HL-60 (cell line): ENCODE results near the gene CALU.

Experiments
- DNase-seq, 2 experiments: peaks; one replicate each; pipeline ENCODE4 v3.0.0-alpha.2; 2010 to 2020; ENCODE audit warnings: low read depth in 1 of 2, low spot score in 1 of 2
- H3K27ac ChIP-seq: fragments of 250-450 bp; sonication (Bioruptor Pico); replicated peaks from 2 replicates; pipeline ENCODE4 v1.5.1; 2020; ENCODE audit warnings: mild to moderate bottlenecking, moderate library complexity
- H3K27me3 ChIP-seq: fragments of 250-450 bp; sonication (Bioruptor Pico); 2 replicates; pipeline ENCODE4 v1.5.1; 2021; ENCODE audit warnings: mild to moderate bottlenecking, moderate library complexity; ENCODE audit not compliant: insufficient read depth, poor library complexity, severe bottlenecking
- H3K4me3 ChIP-seq: replicated peaks from 2 replicates; pipeline ENCODE4 v1.5.1; 2011; ENCODE audit warnings: mild to moderate bottlenecking, control low read depth, low read length; ENCODE audit not compliant: insufficient read depth
- GABPA ChIP-seq: IDR thresholded peaks from 2 replicates; pipeline ENCODE4 v1.6.1; 2012; ENCODE audit warnings: low read depth
- POLR2AphosphoS5 ChIP-seq: IDR thresholded peaks from 2 replicates; pipeline ENCODE4 v1.6.1; 2012; ENCODE audit warnings: low read depth
- SPI1 ChIP-seq: IDR thresholded peaks from 2 replicates; pipeline ENCODE4 v1.6.1; 2012; ENCODE audit warnings: low read depth, mild to moderate bottlenecking, borderline replicate concordance
- TF ChIP-seq, protein P1 (sequence below): IDR thresholded peaks from one replicate; pipeline ENCODE4 v1.5.1; 2011; ENCODE audit warnings: low read length, control low read depth, inconsistent platforms; ENCODE audit not compliant: insufficient read depth
- TF ChIP-seq, protein P2 (sequence below): IDR thresholded peaks from 2 replicates; pipeline ENCODE4 v1.6.1; 2012; ENCODE audit warnings: low read depth; ENCODE audit not compliant: insufficient replicate concordance

CALU gene

DNA sequence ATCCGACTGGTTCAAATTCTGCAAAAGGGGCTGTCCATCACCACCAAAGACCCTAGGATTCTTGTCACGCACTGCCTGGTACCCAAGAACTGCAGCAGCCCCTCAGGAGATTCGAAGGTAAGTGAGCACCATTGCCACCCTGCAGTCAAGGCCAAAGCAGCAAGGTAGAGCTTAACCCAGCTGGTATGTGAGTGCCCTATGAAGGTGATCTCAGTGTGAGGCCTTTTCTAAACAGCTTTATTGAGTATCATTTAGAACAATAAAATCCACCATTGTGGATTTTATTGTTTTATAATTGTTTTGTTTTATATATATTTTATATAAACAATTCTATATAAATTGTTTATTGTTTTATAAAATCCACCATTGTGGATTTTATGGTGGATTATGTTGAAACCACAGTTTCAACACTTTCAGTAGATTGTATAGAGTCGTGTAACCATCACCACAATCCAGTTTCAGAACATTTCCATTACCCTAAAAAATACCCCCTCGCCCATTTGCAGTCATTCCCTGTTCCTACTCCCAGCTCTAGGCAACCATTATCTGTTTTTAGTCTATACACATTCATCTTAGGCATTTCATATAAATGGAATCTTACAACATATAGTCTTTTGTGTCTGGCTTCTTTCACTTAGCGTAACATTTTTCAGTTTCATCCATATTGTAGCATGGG, 20.1 kb upstream of the CALU start:
- no peak for DNase-seq
- no peak overlapping the region for H3K27ac ChIP-seq
- H3K27me3 ChIP-seq = no peaks in the 10 kb centered on the region
- TF ChIP-seq POLR2AphosphoS5 = no peak
- no peak for TF ChIP-seq SPI1
- no peak for TF ChIP-seq GABPA
- TF ChIP-seq, protein P1, sequence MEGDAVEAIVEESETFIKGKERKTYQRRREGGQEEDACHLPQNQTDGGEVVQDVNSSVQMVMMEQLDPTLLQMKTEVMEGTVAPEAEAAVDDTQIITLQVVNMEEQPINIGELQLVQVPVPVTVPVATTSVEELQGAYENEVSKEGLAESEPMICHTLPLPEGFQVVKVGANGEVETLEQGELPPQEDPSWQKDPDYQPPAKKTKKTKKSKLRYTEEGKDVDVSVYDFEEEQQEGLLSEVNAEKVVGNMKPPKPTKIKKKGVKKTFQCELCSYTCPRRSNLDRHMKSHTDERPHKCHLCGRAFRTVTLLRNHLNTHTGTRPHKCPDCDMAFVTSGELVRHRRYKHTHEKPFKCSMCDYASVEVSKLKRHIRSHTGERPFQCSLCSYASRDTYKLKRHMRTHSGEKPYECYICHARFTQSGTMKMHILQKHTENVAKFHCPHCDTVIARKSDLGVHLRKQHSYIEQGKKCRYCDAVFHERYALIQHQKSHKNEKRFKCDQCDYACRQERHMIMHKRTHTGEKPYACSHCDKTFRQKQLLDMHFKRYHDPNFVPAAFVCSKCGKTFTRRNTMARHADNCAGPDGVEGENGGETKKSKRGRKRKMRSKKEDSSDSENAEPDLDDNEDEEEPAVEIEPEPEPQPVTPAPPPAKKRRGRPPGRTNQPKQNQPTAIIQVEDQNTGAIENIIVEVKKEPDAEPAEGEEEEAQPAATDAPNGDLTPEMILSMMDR = no peak
- TF ChIP-seq, protein P2, sequence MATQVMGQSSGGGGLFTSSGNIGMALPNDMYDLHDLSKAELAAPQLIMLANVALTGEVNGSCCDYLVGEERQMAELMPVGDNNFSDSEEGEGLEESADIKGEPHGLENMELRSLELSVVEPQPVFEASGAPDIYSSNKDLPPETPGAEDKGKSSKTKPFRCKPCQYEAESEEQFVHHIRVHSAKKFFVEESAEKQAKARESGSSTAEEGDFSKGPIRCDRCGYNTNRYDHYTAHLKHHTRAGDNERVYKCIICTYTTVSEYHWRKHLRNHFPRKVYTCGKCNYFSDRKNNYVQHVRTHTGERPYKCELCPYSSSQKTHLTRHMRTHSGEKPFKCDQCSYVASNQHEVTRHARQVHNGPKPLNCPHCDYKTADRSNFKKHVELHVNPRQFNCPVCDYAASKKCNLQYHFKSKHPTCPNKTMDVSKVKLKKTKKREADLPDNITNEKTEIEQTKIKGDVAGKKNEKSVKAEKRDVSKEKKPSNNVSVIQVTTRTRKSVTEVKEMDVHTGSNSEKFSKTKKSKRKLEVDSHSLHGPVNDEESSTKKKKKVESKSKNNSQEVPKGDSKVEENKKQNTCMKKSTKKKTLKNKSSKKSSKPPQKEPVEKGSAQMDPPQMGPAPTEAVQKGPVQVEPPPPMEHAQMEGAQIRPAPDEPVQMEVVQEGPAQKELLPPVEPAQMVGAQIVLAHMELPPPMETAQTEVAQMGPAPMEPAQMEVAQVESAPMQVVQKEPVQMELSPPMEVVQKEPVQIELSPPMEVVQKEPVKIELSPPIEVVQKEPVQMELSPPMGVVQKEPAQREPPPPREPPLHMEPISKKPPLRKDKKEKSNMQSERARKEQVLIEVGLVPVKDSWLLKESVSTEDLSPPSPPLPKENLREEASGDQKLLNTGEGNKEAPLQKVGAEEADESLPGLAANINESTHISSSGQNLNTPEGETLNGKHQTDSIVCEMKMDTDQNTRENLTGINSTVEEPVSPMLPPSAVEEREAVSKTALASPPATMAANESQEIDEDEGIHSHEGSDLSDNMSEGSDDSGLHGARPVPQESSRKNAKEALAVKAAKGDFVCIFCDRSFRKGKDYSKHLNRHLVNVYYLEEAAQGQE = no peak
- no peak overlapping the region for H3K4me3 ChIP-seq

DNA sequence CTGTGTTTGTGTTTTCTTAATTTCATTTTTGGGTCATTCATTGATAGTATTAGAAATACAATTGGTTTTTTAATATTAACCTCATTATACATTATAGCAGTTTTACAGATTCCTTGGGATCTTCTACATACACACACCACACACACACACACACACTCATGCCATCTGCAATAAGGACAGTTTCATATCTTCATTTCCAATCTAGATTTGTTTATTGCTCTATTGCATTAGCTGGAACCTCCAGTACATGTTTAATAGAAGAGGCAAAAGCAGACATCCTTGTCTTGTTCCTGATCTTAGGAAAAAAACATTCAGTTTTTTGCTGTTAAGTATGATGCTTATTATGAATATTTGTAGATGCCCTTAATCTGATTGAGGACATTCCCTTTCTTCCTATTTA, 17.8 kb upstream of the CALU start:
- Histone ChIP-seq H3K27ac (no peak overlapping the region), H3K4me3 (no peak overlapping the region), H3K27me3 (no peaks in the 10 kb centered on the region)
- DNase-seq = no peak
- TF ChIP-seq SPI1 (no peak), GABPA (no peak), POLR2AphosphoS5 (no peak)
- TF ChIP-seq, protein P2 = no peak
- TF ChIP-seq, protein P1 = no peak

DNA sequence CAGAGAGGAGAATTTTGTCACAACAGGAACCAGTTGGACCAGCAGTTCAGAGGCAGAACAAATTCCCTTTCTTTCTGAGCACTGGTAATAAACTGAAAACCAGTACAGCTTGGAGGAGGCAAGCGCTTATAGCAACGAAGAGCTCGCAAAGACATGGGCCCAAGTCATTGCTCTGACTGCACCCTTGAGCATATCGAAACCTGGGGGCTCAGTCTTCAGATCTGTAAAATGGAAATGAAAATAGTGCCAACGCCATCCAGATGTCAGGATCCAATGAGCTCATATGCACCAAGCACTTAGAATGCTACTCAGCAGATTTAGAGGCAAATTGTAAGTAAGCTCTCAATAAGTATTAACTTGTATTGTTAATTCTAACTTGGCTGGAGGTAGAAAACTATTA, 14.4 kb upstream of the CALU start:
- DNase-seq = no peak
- TF ChIP-seq POLR2AphosphoS5 (no peak), GABPA (no peak), SPI1 (no peak)
- TF ChIP-seq, protein P1 = no peak
- TF ChIP-seq, protein P2 = no peak
- H3K27me3 ChIP-seq = no peaks in the 10 kb centered on the region
- H3K27ac ChIP-seq = no peak overlapping the region
- H3K4me3 ChIP-seq = no peak overlapping the region
